NCI-H748 treated with DMSO at 0.1 percent for 48 hours (cell line): ENCODE data around the gene NPPC.
"Not testable (repeated sequence)": the region's sequence is repeated elsewhere in the genome, so short reads cannot be mapped to it uniquely, and the experiment has no call there.

Source experiments
- DNase-seq: peaks from one replicate; lab custom pipeline; 2025; lab: John Stamatoyannopoulos, UW

Gene NPPC, protein sequence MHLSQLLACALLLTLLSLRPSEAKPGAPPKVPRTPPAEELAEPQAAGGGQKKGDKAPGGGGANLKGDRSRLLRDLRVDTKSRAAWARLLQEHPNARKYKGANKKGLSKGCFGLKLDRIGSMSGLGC

DNA sequence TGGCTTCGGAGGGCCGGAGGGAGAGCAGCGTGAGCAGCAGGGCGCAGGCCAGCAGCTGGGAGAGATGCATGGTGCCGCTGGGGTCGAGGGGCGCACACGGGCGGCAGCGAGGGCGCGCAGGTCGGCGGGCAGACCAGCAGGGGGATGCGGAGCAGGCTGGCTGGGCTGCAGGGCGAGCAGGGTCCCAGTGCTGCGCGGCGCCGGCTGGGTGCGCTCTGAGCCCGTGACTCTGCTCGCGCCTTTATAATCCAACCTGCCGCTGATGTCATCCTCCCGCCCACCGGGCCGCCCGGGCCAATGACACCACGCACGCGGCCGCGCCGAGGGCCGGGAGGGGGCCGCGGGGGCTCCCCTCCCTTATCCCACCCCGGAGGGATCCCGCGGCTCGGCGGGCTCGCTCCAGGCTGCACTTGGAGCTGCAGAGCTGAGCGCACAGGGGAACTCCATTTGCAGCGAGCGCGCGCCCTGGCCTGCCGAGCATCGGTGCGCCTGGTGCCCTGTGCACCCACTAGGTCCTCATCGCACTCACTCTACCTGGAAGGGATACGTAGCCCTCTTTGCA lies at the start of gene NPPC:
TSS of gene NPPC (minus strand) at position 217 of the 562 bp plus-strand sequence. CDS start at position 70, 147 bp downstream.
- peak; percentile 50 for DNase-seq

DNA sequence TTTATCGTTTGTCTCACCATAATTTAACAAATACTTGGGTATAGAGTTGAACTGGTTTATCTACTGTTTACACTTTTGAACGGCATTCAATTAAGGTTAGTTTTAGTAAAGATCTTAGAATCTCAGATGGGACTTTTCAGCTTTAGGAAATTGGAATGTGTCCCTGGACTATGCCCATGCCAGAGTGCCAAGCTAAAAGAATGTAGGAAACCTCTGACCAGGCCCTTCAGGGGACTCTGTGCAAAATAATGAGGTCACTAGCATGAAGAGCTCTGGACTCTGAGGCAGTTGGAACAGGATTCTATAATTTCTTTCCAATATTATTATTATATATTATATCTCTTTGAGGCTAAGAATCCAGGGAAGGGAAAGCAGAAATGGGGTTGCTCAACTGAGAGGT lies 48.8 kb upstream of the NPPC start:
- DNase-seq, result no peak

DNA sequence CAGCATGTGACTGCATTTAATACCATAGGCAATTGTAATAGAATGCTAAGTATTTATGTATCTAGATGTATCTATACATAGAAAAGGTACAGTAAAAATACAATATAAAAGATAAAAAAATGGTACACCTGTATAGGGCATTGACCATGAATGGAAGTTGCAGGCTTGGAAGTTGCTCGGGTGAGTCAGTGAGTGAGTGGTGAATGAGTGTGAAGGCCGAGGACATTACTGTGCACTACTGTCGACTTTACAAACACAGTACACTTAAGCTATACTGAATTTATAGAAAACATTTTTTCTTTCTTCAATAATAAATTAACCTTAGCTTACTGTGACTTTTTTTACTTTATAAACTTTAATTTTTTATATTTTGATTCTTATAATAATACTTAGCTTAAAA lies 44.3 kb upstream of the NPPC start:
- no peak for DNase-seq

DNA sequence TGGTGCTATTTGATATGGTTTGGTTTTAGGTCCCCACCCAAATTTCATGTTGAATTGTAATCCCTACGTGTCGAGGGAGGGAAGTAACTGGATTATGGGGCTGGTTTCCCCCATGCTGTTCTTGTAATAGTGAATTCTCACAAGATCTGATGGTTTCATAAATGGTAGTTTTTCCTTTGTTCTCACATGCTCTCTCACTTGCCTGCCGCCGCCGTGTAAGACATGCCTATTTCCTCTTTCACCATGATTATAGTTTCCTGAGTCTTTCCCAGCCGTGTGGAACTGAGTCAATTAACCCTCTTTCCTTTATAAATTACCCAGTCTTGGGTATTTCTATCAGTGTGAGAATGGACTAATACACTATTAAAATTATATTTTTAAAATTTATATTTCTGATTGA lies 42.6 kb upstream of the NPPC start:
- DNase-seq, result no peak

DNA sequence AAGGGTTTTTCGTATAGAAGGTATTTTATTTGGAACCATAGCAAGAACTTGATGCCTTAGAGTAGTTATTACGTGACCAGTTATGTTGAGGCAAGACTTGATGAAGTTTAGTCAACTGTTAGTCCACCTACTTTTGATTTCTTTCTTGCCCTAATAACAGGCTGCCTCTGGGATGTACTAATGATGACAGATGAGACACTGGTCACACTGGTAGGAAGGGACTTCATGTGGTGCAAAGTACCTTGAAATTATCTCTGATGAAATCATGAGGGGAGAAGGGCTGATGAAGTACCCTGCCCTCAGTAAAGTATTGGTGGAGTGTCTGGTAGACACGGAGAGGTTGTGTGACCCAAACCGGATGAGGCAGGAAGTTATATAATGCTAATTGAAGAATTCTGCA lies 40.7 kb upstream of the NPPC start:
- no peak for DNase-seq

DNA sequence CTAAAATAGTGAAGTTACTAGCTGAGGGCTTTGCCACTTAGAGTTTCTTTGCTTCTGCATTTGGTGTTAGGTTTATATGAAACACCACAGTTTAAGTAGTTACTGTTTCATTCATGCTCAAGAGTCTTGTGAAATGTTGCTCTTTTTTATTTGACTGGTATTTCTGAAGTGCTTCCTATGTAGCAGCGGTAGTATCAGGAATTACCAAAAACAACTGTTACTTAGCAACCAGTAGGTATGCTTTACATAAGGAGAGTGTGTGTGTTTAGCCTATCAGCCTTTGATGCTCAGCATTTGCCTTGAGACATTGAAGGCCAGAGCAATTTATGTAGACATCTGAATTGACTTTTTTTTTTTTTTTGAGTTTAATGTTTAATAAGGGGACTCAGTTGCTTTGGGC lies 38.9 kb upstream of the NPPC start:
- DNase-seq, result no peak

DNA sequence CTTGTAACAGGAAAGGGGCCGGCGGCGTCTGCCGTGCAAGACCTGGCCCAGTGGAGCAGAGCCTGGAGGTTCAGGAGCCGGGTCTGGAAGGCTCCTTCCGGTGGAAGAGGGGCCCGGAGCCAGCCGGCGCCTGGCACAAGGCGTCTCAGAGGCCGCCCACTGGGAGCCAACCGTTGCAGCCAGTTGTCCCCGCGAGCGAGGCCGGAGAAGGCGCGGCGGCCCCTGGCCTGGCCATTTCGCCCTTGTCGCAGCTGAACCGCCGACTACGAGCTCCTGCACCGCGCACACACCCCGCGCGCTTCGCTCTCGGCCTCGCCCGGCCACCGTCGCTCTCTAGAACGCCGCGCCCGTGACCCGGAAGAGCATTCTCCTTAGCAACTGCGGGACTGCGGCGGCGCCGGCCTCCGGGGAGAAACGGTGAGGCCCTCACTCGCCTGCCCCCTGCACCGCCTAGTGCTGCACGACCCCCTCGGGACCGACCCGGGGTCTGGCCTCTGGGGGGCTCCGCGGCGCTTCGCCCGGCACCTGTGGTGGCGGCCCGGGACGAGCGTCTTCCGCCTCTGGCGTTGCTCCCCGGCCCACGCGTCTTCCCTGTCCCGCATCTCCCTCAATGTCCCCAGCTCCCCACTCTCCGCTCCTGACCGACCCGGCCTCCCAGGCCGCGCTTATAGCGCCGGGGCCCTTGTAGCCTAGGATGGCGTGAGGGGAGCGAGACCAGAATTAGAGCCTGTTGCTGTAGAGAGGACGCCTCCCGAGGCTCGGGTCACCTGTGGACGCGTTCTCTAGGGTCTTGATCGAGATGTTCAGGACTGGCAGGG lies 35.4 kb upstream of the NPPC start, which contains the start of gene DIS3L2:
TSS of gene DIS3L2 (plus strand) at position 365 of the 818 bp plus-strand sequence. CDS start 53,215 bp downstream, outside the sequence.
- DNase-seq, result peak; percentile 65

DNA sequence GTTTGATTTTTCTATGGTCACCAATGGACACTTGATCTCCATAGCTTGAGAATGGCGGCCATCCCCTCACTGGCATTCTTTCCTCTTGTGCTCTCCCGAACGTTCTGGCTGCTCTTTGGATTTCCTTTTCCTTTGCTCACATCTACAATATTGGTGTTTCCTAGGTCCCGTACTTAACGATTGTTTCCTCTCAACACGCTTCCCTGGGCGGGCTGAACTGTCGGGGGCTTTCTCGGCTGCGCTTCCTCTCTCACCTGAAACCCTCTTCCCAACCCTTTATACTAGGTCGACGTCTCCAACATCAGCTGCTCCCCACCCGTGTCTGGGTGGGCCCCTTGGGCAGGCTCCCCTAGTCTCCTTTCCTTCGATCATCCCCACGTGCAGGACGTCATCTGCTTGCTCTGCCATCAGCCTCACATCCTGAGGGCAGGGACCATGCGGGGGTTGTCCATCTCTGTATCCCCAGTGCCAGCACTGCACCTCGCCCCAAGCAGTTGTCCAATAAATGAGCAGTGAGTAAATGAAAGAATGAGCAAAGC lies 34.7 kb upstream of the NPPC start:
- no peak for DNase-seq

DNA sequence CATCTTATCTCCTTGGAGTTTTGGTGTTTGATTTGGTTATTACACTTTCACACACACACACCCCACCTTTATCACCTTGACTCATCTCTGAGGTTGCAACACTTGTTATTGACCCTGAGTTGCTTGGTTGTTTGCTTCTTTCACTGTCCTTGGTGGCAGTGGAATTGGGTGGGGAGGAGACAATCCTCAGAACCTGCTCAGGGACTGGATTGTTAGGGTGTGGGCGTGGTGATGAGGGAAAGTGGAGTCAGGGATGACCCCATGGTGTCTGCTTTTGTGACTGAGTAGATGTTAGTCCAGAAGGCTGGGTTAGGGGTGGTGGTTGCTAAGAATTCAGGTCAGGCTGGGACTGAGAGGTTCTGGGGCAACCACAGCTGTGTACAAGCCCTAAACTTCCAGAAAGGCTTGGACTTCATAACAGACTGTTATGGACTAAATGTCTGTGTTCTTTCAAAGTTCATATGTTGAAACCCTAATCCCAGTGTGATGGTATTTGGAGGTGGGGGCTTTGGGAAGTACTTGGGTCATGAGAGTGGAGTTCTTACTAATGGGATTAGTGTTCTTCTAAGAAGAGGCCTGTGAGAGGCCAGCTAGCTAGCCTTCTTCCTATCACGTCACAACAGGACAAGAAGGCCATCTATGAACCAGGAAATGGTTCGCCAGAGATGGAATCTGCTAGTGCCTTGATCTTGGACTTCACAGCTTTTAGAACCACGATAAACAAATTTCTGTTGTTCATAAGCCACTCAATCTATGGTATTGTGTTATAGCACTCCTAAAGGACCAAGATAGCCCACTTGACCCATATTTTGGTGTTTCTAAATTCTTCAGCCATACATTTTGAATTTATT lies 31.9 kb upstream of the NPPC start:
- DNase-seq, result no peak

DNA sequence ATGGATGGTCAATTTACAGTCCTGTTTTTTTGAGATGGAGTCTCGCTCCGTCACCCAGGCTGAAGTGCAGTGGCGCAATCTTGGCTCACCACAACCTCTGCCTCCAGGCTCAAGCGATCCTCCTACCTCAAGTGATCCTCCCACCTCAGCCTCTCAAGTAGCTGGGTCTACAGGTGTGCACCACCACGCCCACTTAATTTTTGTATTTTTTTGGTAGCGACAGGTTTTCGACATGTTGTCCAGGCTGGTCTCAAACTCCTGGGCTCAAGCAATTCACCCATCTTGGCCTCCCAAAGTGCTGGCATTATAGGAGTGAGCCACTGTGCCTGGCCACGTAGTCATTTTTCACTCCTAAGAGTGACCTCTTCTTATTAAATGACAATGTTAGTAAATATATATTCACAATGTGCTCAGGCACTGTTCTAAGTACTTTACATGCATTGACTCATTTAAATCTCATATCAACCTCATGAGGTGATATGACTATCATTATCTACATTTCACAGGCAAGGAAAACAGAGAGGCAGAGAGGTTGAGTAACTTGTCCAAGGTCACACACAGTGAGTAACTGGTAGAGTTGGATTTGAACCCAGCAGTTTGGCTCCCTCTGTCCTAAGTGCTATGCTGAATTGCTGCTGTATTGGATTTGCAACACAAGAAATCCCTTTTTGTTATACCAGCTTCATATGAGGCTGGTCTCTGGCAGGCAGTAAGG lies 29.7 kb upstream of the NPPC start:
- DNase-seq, result no peak

DNA sequence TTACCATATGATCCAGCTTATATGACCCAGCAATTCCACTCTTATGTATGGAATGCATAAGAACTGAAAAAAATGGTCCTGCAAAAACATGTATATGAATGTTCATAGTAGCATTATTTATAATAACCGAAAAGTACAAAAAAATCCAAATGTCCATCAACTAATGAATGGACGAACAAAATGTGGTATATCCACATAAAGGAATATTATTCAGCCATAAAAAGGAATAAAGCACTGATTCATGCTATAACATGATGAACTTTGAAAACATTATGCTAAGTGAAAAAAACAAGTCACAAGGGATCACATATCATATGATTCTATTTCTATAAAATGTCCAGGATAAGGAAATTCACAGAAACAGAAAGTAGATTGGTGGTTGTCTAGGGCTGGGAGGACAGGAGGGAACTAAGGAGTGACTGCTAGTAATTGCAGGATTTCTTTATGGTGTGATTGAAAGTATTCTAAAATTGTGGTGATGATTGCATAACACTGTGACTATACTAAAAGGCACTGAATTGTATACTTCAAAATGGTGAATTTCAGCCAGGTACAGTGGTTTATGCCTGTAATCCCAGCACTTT lies 25.3 kb upstream of the NPPC start:
- no peak for DNase-seq

DNA sequence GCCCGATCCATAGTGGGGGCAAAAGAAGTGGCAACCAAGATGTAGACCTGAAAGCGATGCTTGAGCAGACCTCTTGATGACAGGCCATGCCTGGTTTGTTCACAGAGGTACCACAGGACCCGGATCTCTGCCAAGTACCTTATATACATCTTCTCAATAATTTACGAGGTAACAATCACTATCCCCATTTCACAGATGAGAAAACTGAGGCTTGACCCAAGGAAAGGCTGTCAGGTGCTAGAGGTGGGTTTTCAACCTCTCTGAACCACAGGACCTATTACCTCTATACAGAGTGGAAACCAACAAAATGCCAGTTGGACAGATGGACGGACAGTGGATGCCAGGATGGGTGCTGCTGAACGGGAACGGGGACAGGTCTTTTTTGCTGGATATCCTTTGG lies 21.5 kb upstream of the NPPC start:
- no peak for DNase-seq

DNA sequence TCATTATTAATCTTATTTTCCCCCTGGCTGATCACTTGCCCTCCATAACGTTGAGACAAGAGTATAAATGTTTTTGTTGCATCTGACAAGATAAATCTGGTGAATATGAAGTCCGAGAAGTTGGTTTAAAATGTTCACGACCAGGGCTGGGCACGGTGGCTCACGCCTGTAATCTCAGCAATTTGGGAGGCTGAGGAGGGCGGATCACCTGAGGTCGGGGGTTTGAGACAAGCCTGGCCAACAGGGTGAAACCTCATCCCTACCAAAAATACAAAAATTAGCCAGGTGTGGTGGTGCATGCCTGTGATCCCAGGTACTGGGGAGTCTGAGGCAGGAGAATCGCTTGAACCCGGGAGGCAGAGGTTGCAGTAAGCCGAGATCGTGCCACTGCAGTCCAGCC lies 20.9 kb upstream of the NPPC start:
- not testable (repeated sequence) for DNase-seq

DNA sequence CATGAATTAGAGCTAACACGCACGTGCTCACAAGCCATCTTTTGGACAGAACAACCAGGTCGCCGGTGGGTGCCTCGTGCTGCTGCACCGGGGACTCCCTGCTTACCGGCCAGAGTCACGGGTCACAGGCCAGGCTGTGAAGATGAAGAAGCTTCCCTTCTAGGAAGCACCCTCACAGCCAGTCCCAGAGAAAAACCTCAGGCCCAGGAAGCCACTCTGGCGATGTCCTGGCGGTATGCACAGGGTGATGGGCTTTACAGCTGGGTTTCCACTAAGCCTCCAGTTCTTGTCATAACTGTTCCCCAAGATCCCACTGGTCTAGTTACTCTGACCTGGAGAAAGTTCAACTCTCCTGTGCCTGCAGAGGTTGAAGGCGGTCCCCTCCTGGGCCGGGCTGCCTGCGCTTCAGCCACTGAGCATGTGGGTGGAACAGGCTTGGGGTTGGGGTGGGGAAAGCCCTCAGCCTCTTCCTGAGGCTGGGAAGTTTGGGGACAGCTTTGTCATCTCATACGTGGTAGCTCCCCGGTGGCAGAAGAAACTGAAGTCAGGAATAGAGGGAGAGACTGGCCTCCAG lies 20.1 kb upstream of the NPPC start:
- no peak for DNase-seq

DNA sequence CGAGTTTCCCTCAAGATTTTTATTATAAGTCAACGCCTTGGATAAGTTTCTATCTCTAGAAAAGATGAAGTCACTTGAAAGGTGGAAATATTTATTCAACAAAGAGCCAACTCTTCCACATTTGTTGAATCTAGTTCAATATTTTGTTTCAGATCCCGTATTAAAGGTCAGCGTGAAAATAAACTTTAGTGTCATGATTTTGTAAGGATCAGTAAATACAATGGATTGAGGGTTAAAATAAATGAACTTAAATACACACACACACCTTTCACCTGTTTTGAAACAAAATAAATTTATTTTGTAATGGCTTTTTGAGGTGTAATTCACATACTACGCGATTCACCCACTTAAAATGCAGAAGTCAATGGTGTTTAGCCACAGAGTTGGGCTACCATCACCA lies 16.0 kb upstream of the NPPC start:
- DNase-seq, result no peak

DNA sequence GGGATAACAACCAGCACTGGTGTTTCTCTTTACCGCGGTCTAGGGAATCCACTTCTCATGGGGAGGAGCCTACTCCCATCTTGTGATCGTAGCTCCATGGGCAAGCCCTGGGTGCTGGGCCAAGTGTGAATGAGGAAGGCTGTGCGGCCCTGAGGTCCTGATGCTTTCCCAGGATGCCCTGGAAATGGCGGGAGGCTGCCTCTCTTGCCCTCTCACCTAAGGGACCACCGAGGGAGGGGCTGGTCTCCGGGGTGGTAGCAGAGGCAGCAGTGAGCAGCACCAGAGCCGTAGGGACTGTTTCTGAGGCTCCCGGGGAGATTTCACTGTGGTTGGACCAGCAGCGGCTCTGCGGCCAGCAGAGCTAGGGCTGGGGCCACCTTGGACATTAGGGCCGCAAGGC lies 15.5 kb upstream of the NPPC start:
- DNase-seq, result no peak

DNA sequence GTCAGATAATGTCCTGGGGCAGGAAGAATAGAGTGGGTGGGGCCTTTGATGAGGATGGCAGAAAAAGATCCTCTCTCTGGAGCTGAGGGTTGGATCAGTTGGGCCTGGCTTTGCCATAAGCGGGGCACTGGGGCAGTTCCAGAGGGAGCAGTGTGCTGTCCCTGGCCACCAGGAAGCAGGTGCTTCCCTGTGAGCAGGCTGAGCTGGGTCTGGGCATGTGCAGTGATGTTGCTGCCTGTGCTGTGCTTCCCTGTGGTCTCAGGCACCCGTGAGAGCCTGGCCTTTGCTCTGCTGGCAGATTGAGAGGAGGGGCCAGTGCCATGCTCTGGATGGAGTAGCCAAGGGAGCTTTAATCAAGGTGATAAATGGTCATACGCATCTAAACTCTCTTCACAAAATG lies 14.6 kb upstream of the NPPC start:
- no peak for DNase-seq

DNA sequence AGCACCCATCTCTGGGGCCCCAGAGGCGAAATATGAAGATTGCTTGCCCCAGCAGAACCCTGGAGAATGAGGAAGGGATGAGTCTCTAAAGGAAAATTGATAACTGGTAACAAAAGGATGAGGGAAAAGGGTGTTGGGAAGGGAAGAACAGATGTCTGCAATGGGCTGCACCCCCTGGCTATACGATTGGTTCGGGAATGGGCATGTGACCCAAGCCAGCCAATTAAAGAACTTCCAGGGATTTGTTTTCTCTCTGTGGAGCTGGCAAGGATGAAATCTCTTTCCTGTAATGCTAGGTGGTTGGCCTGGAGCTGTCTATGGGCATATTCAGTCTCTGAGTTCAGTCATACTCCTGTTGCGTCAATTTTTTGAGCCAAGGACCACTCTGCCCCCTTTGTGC lies 12.8 kb upstream of the NPPC start:
- DNase-seq, result no peak

DNA sequence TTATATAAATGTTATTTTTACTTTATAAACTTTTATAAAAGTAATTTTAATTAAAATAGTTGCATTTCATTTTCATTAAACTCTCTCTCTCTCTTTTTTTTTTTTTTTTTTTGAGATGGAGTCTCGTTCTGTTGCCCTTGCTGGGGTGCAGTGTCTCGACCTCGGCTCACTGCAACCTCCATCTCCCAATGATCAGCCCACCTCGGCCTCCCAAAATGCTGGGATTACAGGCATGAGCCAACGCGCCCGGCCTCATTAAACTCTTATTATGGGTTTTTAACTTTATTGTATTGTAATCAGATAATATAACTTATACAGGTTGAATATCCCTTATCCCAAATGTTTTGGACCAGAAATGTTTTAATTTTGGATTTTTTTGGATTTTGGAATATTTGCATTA lies 10.9 kb upstream of the NPPC start:
- DNase-seq, result no peak

DNA sequence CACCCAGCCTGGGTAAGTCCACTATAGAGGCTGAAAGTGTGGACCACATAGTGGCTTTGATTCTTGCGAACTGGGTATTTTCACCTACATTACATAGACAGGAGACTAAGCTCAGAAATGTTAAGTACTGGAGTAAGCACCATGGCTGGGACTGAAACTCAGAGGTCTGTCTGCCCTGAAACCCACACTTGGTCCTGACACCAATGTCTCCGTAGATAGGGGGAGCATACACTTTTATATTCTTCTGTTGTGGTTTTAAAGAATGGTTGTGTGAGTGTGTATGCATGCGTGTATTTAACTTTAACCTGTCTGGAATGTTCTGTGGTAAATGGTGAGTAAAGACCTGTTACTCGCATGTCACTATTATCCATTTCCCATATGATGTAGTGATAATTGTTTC lies 10.3 kb upstream of the NPPC start:
- DNase-seq, result no peak

DNA sequence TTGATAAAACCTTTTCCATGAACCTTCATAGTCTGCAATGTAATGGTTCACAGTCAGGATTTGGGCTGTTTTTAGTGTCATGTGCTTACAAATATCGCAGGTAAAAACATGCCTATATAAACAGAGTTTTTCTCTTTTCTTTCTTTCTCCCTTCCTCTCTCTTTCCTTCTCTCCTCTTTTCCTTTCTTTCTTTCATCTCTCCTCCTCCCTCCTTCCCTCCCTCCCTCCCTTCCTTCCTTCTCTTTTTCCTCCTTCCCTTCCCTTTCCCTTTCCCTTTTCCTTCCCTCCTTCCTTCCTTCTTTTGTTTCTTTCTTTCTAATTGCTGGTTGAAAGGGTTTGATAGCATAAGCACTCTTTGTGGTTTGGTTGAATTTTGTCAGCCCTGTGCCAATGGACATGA lies 9.6 kb upstream of the NPPC start:
- no peak for DNase-seq
